ENCODE measurements around the gene CHKA.

CHKA gene

GRCh38 chr11:68142441-68143309 lies 21.5 kb upstream of the CHKA start:
- DNase-seq = no peak
- ATAC-seq = peak; percentile 20

- peak; percentile 76 for DNase-seq
- peak; percentile 92 for ATAC-seq
Observed at GRCh38 chr11:68142028-68142412, 20.8 kb upstream of the CHKA start.

- DNase-seq = no peak
- ATAC-seq = no peak
Observed at GRCh38 chr11:68141246-68142027, 20.2 kb upstream of the CHKA start.

GRCh38 chr11:68140496-68141245 lies 19.5 kb upstream of the CHKA start:
- ATAC-seq (no peak), DNase-seq (no peak)

GRCh38 chr11:68138237-68138636 lies 17.0 kb upstream of the CHKA start:
- DNase-seq (no peak), ATAC-seq (no peak)

GRCh38 chr11:68137833-68138232 lies 16.6 kb upstream of the CHKA start:
- ATAC-seq = no peak
- no peak for DNase-seq

GRCh38 chr11:68136866-68137265 lies 15.7 kb upstream of the CHKA start:
- ATAC-seq (no peak), DNase-seq (no peak)

- DNase-seq (no peak), ATAC-seq (no peak)
Observed at GRCh38 chr11:68135161-68135560, 14.0 kb upstream of the CHKA start.

- DNase-seq (no peak), ATAC-seq (no peak)
Observed at GRCh38 chr11:68133761-68134160, 12.6 kb upstream of the CHKA start.

GRCh38 chr11:68130121-68130520 lies 8.9 kb upstream of the CHKA start:
- ATAC-seq (no peak), DNase-seq (no peak)

GRCh38 chr11:68128682-68129327 lies 7.6 kb upstream of the CHKA start:
- ATAC-seq = no peak
- no peak for DNase-seq

GRCh38 chr11:68127714-68128681 lies 6.8 kb upstream of the CHKA start:
- ATAC-seq (no peak), DNase-seq (no peak)

- DNase-seq = no peak
- ATAC-seq = no peak
Observed at GRCh38 chr11:68125164-68125563, 4.0 kb upstream of the CHKA start.

- no peak for DNase-seq
- ATAC-seq = no peak
Observed at GRCh38 chr11:68122936-68123539, 1.9 kb upstream of the CHKA start.

- DNase-seq = peak; percentile 58
- ATAC-seq = no peak
Observed at GRCh38 chr11:68120273-68121066, 718 bp downstream of the CHKA start.

- DNase-seq = no peak
Observed at GRCh38 chr11:68118706-68119448, 2.3 kb downstream of the CHKA start.

GRCh38 chr11:68117853-68118470 lies 3.2 kb downstream of the CHKA start:
- DNase-seq (no peak), ATAC-seq (no peak)

More at GRCh38 chr11:68118706-68119448, 2.3 kb downstream of the CHKA start:
- no peak for ATAC-seq

- no peak for DNase-seq
- ATAC-seq = no peak
Observed at GRCh38 chr11:68116974-68117373, 4.2 kb downstream of the CHKA start.
